Urothelium cell line (cell line): Measurements from ENCODE around the gene NSMCE4A.
"Not testable (repeated sequence)": the region's sequence is repeated elsewhere in the genome, so short reads cannot be mapped to it uniquely, and the experiment has no call there.

ENCODE experiments used
- DNase-seq: peaks from one replicate; pipeline ENCODE4 v3.0.0; 2011; ENCODE audit warnings: low spot score, mixed read lengths
- FAIRE-seq: peaks from 2 replicates; lab custom pipeline; 2011; peaks lifted over from hg19 to GRCh38; lab: Jason Lieb, UNC

The NSMCE4A gene, protein sequence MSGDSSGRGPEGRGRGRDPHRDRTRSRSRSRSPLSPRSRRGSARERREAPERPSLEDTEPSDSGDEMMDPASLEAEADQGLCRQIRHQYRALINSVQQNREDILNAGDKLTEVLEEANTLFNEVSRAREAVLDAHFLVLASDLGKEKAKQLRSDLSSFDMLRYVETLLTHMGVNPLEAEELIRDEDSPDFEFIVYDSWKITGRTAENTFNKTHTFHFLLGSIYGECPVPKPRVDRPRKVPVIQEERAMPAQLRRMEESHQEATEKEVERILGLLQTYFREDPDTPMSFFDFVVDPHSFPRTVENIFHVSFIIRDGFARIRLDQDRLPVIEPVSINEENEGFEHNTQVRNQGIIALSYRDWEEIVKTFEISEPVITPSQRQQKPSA

GRCh38 chr10:121974535-121975294 lies at the start of gene NSMCE4A:
Gene NSMCE4A, minus strand, starts transcription at chr10:121975217. Its CDS starts 52 bp downstream, at chr10:121975165.
- no peak for FAIRE-seq
- peak; percentile 89 for DNase-seq

GRCh38 chr10:122023257-122023656 lies 48.2 kb upstream of the NSMCE4A start:
- not testable (repeated sequence) for FAIRE-seq, DNase-seq

DNA sequence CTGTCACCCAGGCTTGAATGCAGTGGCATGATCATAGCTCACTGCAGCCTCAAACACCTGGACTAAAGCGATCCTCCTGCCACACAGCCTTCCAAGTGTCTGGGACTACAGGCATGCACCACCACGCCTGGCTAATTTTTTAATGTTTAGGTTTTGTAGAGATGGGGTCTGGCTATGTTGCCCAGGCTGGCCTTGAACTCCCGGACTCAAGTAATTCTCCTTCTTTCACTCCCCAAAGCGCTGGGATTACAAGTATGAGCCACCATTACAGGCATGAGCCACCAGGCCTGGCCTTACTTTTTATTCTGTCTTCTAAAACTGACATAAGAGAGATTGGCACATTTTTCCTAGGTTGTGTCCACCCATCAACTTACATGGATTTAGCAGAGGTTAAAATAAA lies 47.3 kb upstream of the NSMCE4A start:
- FAIRE-seq (no peak), DNase-seq (no peak)

- no peak for FAIRE-seq
- DNase-seq = no peak
Observed at GRCh38 chr10:122021828-122022227, 46.8 kb upstream of the NSMCE4A start.

GRCh38 chr10:122021379-122021778 lies 46.4 kb upstream of the NSMCE4A start:
- DNase-seq = no peak
- no peak for FAIRE-seq

DNA sequence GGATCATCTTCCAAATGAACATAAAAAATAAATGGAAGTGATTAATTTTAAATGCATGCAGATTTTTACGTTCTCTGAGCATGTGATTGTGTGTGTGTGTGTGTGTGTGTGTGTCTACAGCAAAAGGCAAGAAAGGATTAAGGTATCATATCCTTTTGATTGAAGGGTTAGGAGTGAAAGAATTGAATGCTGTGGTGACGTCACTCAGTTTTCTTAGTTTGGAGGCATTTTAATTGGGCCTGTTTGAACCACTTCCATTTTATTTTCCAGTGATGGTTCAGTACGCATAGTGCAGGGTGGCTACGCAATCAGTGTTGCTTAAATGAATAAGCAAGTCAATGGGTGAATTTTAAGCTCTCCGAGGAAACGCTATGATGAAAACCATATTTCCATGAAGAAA lies 45.2 kb upstream of the NSMCE4A start:
- no peak for FAIRE-seq

DNA sequence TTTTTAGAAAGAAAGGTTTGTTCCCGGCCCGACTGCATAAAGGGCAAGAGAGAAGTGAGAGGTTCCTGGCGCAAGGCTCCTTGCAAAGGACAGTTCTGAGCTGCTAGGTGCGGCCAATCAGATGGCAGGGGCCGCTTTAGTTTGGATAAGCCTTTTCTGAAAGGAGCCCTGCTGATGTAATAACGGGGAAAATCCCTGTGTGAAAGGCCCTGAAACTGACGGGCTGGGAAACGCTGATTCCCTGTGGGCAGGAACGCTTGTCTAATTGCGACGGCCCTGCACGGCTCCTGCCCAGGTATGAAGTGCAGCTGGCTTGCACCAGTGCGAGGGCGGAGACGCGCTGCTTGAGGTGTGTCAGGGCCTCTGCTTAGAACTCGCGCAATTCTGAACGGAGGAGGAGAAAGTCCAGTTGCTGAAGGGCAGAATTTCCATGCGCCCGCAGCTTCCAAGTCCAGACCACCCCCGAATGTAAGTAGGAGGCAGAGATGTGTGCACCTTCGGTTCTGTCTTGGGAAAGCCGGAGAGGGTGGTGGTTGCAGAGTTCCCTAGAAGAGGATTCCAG lies 44.5 kb upstream of the NSMCE4A start:
- no peak for FAIRE-seq
- no peak for DNase-seq

More for the DNA sequence above, 45.2 kb upstream of the NSMCE4A start:
- no peak for DNase-seq

DNA sequence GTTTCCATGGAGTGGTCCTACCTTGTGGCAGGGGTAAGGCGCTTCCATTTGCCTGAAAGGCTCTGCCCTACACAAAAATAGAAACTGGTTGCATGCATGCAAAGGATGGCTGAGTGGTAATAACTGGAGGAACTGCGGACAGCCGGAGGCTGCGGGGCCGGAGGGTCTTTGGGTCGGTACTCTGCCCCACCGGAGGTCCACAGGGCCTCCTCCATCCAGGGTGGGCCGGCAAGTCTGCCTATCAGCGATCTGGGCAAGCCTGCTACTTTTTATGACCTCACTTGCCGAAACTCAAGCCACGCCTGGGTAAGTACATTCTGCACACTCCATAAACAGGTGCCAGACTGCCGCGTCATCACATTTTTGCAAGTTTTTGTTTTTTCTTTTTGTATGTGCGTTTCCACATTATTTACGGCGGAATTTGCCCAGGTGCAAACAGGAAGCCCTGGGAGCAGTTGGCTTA lies 44.0 kb upstream of the NSMCE4A start:
- DNase-seq (no peak), FAIRE-seq (no peak)

GRCh38 chr10:122018491-122018890 lies 43.5 kb upstream of the NSMCE4A start:
- no peak for FAIRE-seq
- no peak for DNase-seq

- DNase-seq, FAIRE-seq: not testable (repeated sequence)
Observed at GRCh38 chr10:122017926-122018325, 42.9 kb upstream of the NSMCE4A start.

- DNase-seq (no peak), FAIRE-seq (no peak)
Observed at GRCh38 chr10:122014652-122015248, 39.7 kb upstream of the NSMCE4A start.

DNA sequence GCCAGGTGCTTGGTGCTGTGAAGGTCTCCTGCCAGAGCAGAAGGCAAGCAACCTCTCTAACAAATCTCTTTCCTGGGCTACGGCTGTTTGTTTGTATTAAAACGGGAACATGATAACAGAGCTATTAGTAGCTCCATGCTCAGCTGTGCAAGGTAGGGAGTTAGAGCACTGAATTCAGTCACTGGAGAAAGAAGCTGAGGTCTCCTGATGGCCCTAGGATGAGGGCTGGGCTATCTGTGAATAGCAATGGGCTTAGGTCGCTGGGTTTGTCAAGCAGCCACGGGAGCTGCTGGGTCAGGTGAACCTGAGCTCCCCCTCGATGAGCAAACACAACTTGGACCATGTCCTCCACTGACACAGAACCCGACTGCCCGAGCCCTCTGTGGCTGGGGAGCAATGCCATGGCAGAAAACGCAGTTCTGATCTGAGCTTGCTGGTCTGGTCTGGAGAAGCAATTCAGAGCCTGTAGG lies 38.3 kb upstream of the NSMCE4A start:
- FAIRE-seq = no peak
- DNase-seq = no peak

- FAIRE-seq = no peak
- DNase-seq = no peak
Observed at GRCh38 chr10:122012731-122013130, 37.7 kb upstream of the NSMCE4A start.

DNA sequence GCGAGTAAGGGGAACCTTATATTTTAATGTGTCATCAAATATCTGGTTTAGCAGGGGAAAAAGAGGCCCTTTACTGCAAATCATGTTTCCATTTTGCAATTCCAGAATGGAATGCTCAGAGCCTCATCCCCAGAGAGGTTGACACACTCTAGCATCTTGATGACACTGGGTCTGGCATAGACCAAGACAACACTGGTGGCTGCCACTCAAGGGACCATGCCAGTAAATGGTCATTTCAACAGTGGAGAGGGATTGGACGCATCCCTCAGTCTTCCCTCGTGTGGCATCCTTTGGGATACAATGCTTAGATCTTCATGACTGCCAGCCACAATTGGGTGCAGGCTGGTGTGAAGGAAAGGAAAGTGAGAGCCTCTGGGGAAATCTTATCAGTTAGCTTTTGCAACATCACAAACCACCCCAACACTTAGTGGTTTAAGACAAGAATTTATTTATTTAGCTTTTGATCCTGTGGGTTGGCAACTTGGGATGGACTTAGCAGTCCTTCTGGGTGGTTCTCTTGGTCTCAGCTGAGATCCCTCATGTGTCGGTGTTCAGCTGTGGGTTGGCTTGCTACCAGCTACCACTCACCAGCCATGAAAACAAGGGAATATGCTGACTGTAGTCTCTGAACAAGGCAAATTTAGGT lies 35.5 kb upstream of the NSMCE4A start:
- no peak for FAIRE-seq

GRCh38 chr10:122007415-122007814 lies 32.4 kb upstream of the NSMCE4A start:
- DNase-seq = no peak
- FAIRE-seq = no peak

More for the DNA sequence above, 35.5 kb upstream of the NSMCE4A start:
- no peak for DNase-seq

GRCh38 chr10:122001698-122002097 lies 26.7 kb upstream of the NSMCE4A start:
- FAIRE-seq = no peak
- DNase-seq = no peak

GRCh38 chr10:121999301-121999700 lies 24.3 kb upstream of the NSMCE4A start:
- FAIRE-seq (no peak), DNase-seq (no peak)

DNA sequence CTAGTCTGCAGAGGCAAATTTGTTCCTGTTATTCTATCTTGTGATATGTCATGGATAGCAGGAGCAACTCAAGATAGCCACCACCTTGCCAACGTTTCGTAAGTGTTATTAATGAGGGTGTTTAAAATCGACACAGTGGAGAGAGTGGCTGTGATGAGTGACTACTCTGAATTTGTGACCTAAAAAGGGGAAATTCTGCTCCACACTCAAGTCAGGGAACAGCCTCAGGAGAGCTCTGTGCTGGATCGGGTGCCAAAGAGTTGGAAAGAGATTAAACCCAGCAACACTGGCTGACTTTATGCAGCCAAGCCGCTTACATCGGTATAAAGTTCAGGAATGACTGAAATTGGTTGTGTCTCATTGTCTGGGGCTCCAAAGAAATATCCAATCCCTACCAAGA lies 23.4 kb upstream of the NSMCE4A start:
- FAIRE-seq (no peak), DNase-seq (no peak)

GRCh38 chr10:121994429-121994941 lies 19.5 kb upstream of the NSMCE4A start:
- FAIRE-seq = no peak
- DNase-seq = no peak

GRCh38 chr10:121991727-121992126 lies 16.7 kb upstream of the NSMCE4A start:
- DNase-seq, FAIRE-seq: not testable (repeated sequence)
